ENCODE results near the gene ZNF653.

GRCh38 chr19:11478167-11479089, 27.2 kb downstream of the ZNF653 start:
- TF ChIP-seq CTCF (IDR thresholded peaks at IDR 0.05) (no peak), CHD2 (IDR thresholded peaks at IDR 0.05; ENCODE audit: low read length, partially characterized antibody) (no peak), EZH2phosphoT487 (IDR thresholded peaks at IDR 0.05; ENCODE audit: borderline replicate concordance, low read depth) (no peak), FOXM1 (IDR thresholded peaks at IDR 0.05; ENCODE audit: low read depth) (no peak)
- TF ChIP-seq, protein P1, sequence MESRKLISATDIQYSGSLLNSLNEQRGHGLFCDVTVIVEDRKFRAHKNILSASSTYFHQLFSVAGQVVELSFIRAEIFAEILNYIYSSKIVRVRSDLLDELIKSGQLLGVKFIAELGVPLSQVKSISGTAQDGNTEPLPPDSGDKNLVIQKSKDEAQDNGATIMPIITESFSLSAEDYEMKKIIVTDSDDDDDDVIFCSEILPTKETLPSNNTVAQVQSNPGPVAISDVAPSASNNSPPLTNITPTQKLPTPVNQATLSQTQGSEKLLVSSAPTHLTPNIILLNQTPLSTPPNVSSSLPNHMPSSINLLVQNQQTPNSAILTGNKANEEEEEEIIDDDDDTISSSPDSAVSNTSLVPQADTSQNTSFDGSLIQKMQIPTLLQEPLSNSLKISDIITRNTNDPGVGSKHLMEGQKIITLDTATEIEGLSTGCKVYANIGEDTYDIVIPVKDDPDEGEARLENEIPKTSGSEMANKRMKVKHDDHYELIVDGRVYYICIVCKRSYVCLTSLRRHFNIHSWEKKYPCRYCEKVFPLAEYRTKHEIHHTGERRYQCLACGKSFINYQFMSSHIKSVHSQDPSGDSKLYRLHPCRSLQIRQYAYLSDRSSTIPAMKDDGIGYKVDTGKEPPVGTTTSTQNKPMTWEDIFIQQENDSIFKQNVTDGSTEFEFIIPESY (IDR thresholded peaks at IDR 0.05; ENCODE audit: borderline replicate concordance, low read depth), result no peak
- TF ChIP-seq, protein P2, sequence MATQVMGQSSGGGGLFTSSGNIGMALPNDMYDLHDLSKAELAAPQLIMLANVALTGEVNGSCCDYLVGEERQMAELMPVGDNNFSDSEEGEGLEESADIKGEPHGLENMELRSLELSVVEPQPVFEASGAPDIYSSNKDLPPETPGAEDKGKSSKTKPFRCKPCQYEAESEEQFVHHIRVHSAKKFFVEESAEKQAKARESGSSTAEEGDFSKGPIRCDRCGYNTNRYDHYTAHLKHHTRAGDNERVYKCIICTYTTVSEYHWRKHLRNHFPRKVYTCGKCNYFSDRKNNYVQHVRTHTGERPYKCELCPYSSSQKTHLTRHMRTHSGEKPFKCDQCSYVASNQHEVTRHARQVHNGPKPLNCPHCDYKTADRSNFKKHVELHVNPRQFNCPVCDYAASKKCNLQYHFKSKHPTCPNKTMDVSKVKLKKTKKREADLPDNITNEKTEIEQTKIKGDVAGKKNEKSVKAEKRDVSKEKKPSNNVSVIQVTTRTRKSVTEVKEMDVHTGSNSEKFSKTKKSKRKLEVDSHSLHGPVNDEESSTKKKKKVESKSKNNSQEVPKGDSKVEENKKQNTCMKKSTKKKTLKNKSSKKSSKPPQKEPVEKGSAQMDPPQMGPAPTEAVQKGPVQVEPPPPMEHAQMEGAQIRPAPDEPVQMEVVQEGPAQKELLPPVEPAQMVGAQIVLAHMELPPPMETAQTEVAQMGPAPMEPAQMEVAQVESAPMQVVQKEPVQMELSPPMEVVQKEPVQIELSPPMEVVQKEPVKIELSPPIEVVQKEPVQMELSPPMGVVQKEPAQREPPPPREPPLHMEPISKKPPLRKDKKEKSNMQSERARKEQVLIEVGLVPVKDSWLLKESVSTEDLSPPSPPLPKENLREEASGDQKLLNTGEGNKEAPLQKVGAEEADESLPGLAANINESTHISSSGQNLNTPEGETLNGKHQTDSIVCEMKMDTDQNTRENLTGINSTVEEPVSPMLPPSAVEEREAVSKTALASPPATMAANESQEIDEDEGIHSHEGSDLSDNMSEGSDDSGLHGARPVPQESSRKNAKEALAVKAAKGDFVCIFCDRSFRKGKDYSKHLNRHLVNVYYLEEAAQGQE (IDR thresholded peaks at IDR 0.05; ENCODE audit: low read depth, low read length), result no peak
